K562 (cell line): ENCODE measurements around the gene RCL1. TPM values are rescaled to one million over a fixed set of nuclear protein-coding genes. Genes with fewer than 3 reads are reported as not detected.
A peak's percentile ranks its signal among the peaks of the same experiment; 100 is the strongest.

Experiments
- ATAC-seq: fragments of 200-7000 bp; cut with Tn5 transposase; 3 replicates; pipeline ENCODE4 v1.9.1; 2020; ENCODE audit warnings: moderate library complexity
- BruUV-seq: library from RNA; stranded (reverse); fragments of 400-500 nt; replicated peaks from 2 replicates; lab custom pipeline; 2021; lab: Mats Ljungman, UMichigan
- CTCF ChIA-PET: fragments of 300-600 bp; formaldehyde crosslinking; extraction: SDS; loops from one replicate; lab custom pipeline; 2021; ENCODE audit warnings: low intra/inter-chr PET ratio; lab: Yijun Ruan, JAX
- POLR2A ChIA-PET: fragments of 300-600, 350-650 bp; sonication (Branson Sonifier 250); formaldehyde crosslinking; extraction: SDS; loops from one replicate; lab custom pipeline; 2021; ENCODE audit warnings: antibody characterized with exemption, inconsistent platforms; lab: Yijun Ruan, JAX
- DNase-seq, 4 experiments: peaks; one replicate each; pipeline versions ENCODE4 v3.0.0 to v3.0.0-alpha.2; 2011 to 2018; ENCODE audit warnings: low spot score in 3 of 4, mixed read lengths in 3 of 4; ENCODE audit errors: extremely low read depth in 1 of 4
- FAIRE-seq: peaks from 2 replicates; lab custom pipeline; 2011; peaks lifted over from hg19 to GRCh38; lab: Jason Lieb, UNC
- H2AFZ ChIP-seq: 2 replicates; pipeline ENCODE4 v1.6.0; 2011; ENCODE audit warnings: low read depth, low read length, control low read depth, inconsistent platforms
- H3K27ac ChIP-seq: fragments of 200-600 bp; 3 replicates; pipeline ENCODE4 v1.8.0; 2011; ENCODE audit warnings: low read depth, mild to moderate bottlenecking, control low read depth, inconsistent platforms, low read length, moderate library complexity, mixed read lengths; ENCODE audit errors: extremely low read depth
- H3K27me3 ChIP-seq, 2 experiments: fragments of 300-600 bp in 1 of 2; 2 replicates in 1 of 2; 3 replicates in 1 of 2; pipeline versions ENCODE4 v1.6.0 to v1.8.0; 2011; ENCODE audit warnings: inconsistent platforms in 2 of 2, low read length in 2 of 2, mild to moderate bottlenecking in 1 of 2, mixed read lengths in 1 of 2, moderate library complexity in 1 of 2; ENCODE audit not compliant: control insufficient read depth in 2 of 2, insufficient read depth in 2 of 2
- H3K36me3 ChIP-seq: fragments of 300-600 bp; 3 replicates; pipeline ENCODE4 v1.8.0; 2011; ENCODE audit warnings: mild to moderate bottlenecking, low read length, inconsistent platforms; ENCODE audit not compliant: control insufficient read depth, insufficient read depth
- H3K4me1 ChIP-seq, 2 experiments: fragments of 200-600 bp in 1 of 2; replicated peaks in 1 of 2; 2 replicates in 1 of 2; 3 replicates in 1 of 2; pipeline versions ENCODE4 v1.5.1 to v1.8.0; 2011; ENCODE audit warnings: inconsistent platforms in 2 of 2, low read length in 2 of 2, mild to moderate bottlenecking in 1 of 2, mixed read lengths in 1 of 2, moderate library complexity in 1 of 2; ENCODE audit not compliant: control insufficient read depth in 2 of 2, insufficient read depth in 2 of 2
- H3K4me2 ChIP-seq: 2 replicates; pipeline ENCODE4 v1.6.1; 2011; ENCODE audit warnings: low read length, control low read depth, inconsistent platforms, mixed read lengths; ENCODE audit not compliant: insufficient read depth
- H3K4me3 ChIP-seq: fragments of 200-600 bp; sonication (generic), shearing (Covaris generic); 2 replicates; pipeline ENCODE4 v1.5.1; 2016; ENCODE audit warnings: control low read depth, inconsistent platforms
- H3K79me2 ChIP-seq: fragments of 200-600 bp; 3 replicates; pipeline ENCODE4 v1.8.0; 2011; ENCODE audit warnings: low read length, inconsistent platforms; ENCODE audit not compliant: control insufficient read depth, insufficient read depth
- H3K9ac ChIP-seq, 2 experiments: 2 replicates each; pipeline versions ENCODE4 v1.6.0 to v1.6.1; 2011; ENCODE audit warnings: low read depth in 2 of 2, low read length in 2 of 2, control low read depth in 1 of 2, inconsistent platforms in 1 of 2, mild to moderate bottlenecking in 1 of 2, mixed read lengths in 1 of 2; ENCODE audit not compliant: insufficient read depth in 1 of 2
- H3K9me1 ChIP-seq: one replicate; pipeline ENCODE4 v1.6.0; 2011; ENCODE audit warnings: inconsistent platforms, mild to moderate bottlenecking, low read length, moderate library complexity; ENCODE audit not compliant: control insufficient read depth, insufficient read depth
- H3K9me3 ChIP-seq: replicated peaks from 2 replicates; pipeline ENCODE4 v1.5.1; 2011; ENCODE audit warnings: low read depth, low read length, inconsistent platforms; ENCODE audit not compliant: control insufficient read depth, insufficient read depth
- H4K20me1 ChIP-seq: replicated peaks from 2 replicates; pipeline ENCODE4 v1.6.1; 2011; ENCODE audit warnings: low read length, inconsistent platforms, mixed read lengths; ENCODE audit not compliant: control insufficient read depth, insufficient read depth
- CEBPB ChIP-seq: fragments of 450-650 bp; IDR thresholded peaks from 2 replicates; pipeline ENCODE4 v1.6.1; 2016; ENCODE audit warnings: missing genetic modification characterization, missing compliant biosample characterization
- EZH2 ChIP-seq: IDR thresholded peaks from 2 replicates; pipeline ENCODE4 v1.6.1; 2012; ENCODE audit warnings: low read depth, mild to moderate bottlenecking, inconsistent platforms, low read length, borderline replicate concordance
- HMGN3 ChIP-seq: IDR thresholded peaks from 2 replicates; pipeline ENCODE4 v1.6.1; 2011; ENCODE audit warnings: borderline replicate concordance, low read depth, mild to moderate bottlenecking, mixed read lengths, low read length; ENCODE audit not compliant: insufficient read length; ENCODE audit errors: extremely low read depth
- MCM7 ChIP-seq, 2 experiments: fragments of 450-650 bp; IDR thresholded peaks; 2 replicates each; pipeline ENCODE4 v1.6.1; 2016 to 2018
- RFX1 ChIP-seq: fragments of 450-650 bp; IDR thresholded peaks from 2 replicates; pipeline ENCODE4 v1.6.1; 2016; ENCODE audit warnings: mild to moderate bottlenecking, moderate library complexity
- RFX5 ChIP-seq: IDR thresholded peaks from 2 replicates; pipeline ENCODE4 v1.6.1; 2011; ENCODE audit warnings: low read depth, mild to moderate bottlenecking, improper control_type of control experiment, low read length
- TFAM ChIP-seq: fragments of 250-450 bp; sonication (Bioruptor Pico); conservative IDR thresholded peaks from 2 replicates; pipeline ENCODE4 v1.5.0; 2021; ENCODE audit warnings: mild to moderate bottlenecking, moderate library complexity
- WGBS: fragments of 100-300 bp; shearing (Covaris generic); methylation state at CpG from one replicate; pipeline ENCODE4 v1.1.6; 2016; ENCODE audit warnings: low coverage, mixed read lengths; ENCODE audit not compliant: insufficient coverage; ENCODE audit errors: missing lambda C conversion rate; 5-methylcytosine and 5-hydroxymethylcytosine counted together
- in situ Hi-C: fragments of 300-500 bp; cut with MboI; formaldehyde crosslinking; loops from 4 replicates; pipeline ENCODE4 v1.15.0; 2018; ENCODE audit warnings: inconsistent platforms, mixed read lengths
- intact Hi-C: fragments of 100-400 bp; cut with micrococcal nuclease; formaldehyde crosslinking; loops from 2 replicates; pipeline ENCODE4 v1.14.2; 2022
- polyA plus RNA-seq, 8 experiments: library from polyadenylated mRNA; depleted of rRNA in 4 of 8; stranded (reverse) in 5 of 8; unstranded in 3 of 8; fragments of >200 nt; fragmentation: Nextera tagmentation in 2 of 8; fragmentation: Illumina TruSeq in 1 of 8; extraction: Ambion mirVana in 2 of 8; extraction: Trizol in 1 of 8; gene quantifications; 2 replicates each; pipeline versions ENCODE4 v1.2.1 to v1.2.3, GENCODE V29; 2011 to 2014; ENCODE audit warnings: inconsistent platforms in 1 of 8, missing spikeins in 1 of 8
- total RNA-seq, 7 experiments: library from RNA; depleted of rRNA in 6 of 7; stranded (reverse); fragments of >200 nt in 6 of 7; fragmentation: Illumina TruSeq in 2 of 7; extraction: Trizol in 2 of 7; gene quantifications; 2 replicates each; pipeline versions ENCODE4 v1.2.1 to v1.2.3, GENCODE V29; 2011 to 2021; ENCODE audit warnings: low replicate concordance in 1 of 7
- TF ChIP-seq, protein P1 (sequence below), 2 experiments: fragments of 150-350 bp in 1 of 2; IDR thresholded peaks; 2 replicates each; pipeline ENCODE4 v1.6.1; 2012 to 2016; ENCODE audit warnings: low read depth in 2 of 2, low read length in 2 of 2, mild to moderate bottlenecking in 1 of 2, moderate library complexity in 1 of 2
- TF ChIP-seq, protein P2 (sequence below): sonication (generic); formaldehyde crosslinking; IDR thresholded peaks from 2 replicates; pipeline ENCODE4 v1.9.0; 2022; ENCODE audit warnings: mild to moderate bottlenecking, missing genetic modification reagents

Gene RCL1
- total and polyA plus RNA-seq, 9 of the 15 experiments (the other 6 are each of a cell fraction or from before 2014, with no cell fraction given), result 24.0 to 67.7 (median 38.6) TPM

DNA sequence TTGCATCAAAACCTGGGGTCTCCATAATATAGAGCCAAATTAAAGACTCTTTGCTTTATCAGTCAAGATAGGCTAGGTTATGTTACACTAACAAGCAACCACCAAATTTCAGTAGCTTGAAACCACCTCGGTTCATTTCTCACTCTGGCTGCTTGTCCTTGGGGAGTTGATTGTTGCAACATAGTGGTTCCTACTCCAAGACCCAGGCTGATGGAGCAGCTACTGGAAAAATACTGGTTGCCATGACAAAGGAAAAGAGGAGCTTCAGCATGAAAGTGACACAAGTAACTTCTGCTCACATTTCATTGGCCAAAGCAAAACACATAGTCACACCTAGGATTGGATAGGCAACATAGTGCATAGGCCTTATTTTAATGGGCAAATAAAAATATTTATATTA is 18.5 kb upstream of the RCL1 start:
- H2AFZ ChIP-seq, result no peak overlapping the region
- 0% methylated on average over 1 of the region's 1 CpG for WGBS
- no peak for DNase-seq
- in situ Hi-C loops (no loop called here), intact Hi-C loops (no loop called here)
- CTCF ChIA-PET, result interaction anchor here (0.6 kb wide), 1 partner anchor 11 kb away, joined by 3 read pairs; no protein-coding TSS in a partner anchor
- ATAC-seq, result no peak
- no peak for FAIRE-seq
- no peak overlapping the region for H3K4me2 ChIP-seq
- no peaks in the 10 kb centered on the region for H4K20me1 ChIP-seq
- H3K27me3 ChIP-seq, result no peaks in the 10 kb centered on the region
- H3K4me1 ChIP-seq, result peaks cover 2 to 5% of the 10 kb centered on the region in 2 experiments; a peak in 3 of 5 replicates
- H3K36me3 ChIP-seq, result no peaks in the 10 kb centered on the region
- no peak overlapping the region for H3K4me3 ChIP-seq
- H3K9me1 ChIP-seq, result no peaks in the 10 kb centered on the region
- POLR2A ChIA-PET, result interaction anchor here (1.4 kb wide), 1 partner anchor 11 kb away, joined by 3 read pairs; no protein-coding TSS in a partner anchor
- no peak overlapping the region for H3K9ac ChIP-seq
- TF ChIP-seq EZH2, result no peak
- TF ChIP-seq RFX1, result peak; percentile 65
- TF ChIP-seq HMGN3, result no peak
- no peak for TF ChIP-seq RFX5
- TF ChIP-seq, protein P1, sequence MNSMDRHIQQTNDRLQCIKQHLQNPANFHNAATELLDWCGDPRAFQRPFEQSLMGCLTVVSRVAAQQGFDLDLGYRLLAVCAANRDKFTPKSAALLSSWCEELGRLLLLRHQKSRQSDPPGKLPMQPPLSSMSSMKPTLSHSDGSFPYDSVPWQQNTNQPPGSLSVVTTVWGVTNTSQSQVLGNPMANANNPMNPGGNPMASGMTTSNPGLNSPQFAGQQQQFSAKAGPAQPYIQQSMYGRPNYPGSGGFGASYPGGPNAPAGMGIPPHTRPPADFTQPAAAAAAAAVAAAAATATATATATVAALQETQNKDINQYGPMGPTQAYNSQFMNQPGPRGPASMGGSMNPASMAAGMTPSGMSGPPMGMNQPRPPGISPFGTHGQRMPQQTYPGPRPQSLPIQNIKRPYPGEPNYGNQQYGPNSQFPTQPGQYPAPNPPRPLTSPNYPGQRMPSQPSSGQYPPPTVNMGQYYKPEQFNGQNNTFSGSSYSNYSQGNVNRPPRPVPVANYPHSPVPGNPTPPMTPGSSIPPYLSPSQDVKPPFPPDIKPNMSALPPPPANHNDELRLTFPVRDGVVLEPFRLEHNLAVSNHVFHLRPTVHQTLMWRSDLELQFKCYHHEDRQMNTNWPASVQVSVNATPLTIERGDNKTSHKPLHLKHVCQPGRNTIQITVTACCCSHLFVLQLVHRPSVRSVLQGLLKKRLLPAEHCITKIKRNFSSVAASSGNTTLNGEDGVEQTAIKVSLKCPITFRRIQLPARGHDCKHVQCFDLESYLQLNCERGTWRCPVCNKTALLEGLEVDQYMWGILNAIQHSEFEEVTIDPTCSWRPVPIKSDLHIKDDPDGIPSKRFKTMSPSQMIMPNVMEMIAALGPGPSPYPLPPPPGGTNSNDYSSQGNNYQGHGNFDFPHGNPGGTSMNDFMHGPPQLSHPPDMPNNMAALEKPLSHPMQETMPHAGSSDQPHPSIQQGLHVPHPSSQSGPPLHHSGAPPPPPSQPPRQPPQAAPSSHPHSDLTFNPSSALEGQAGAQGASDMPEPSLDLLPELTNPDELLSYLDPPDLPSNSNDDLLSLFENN (IDR thresholded peaks at IDR 0.05; ENCODE audit: low read depth in 2 of 2, low read length in 2 of 2), result no peak
- no peak for TF ChIP-seq MCM7 (IDR thresholded peaks at IDR 0.05)
- no peak for TF ChIP-seq TFAM (CRISPR knock-in tag)
- TF ChIP-seq CEBPB, result 0 out of 2 replicates have a peak, but pooled peaks have one; percentile 20
- TF ChIP-seq, protein P2, sequence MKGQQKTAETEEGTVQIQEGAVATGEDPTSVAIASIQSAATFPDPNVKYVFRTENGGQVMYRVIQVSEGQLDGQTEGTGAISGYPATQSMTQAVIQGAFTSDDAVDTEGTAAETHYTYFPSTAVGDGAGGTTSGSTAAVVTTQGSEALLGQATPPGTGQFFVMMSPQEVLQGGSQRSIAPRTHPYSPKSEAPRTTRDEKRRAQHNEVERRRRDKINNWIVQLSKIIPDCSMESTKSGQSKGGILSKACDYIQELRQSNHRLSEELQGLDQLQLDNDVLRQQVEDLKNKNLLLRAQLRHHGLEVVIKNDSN (CRISPR knock-in tag), result no peak
- no peaks in the 10 kb centered on the region for H3K9me3 ChIP-seq
- BruUV-seq, result no TSS peak
- no peak overlapping the region for H3K27ac ChIP-seq
- no peaks in the 10 kb centered on the region for H3K79me2 ChIP-seq
